HEK293T (cell line): Measurements from ENCODE around the gene ZNF346.

Source experiments
- CTCF ChIA-PET: fragments of 350-600 bp; formaldehyde crosslinking; extraction: SDS; loops from one replicate; lab custom pipeline; 2021; ENCODE audit warnings: antibody characterized with exemption, inconsistent platforms; lab: Yijun Ruan, JAX
- POLR2A ChIA-PET: fragments of 350-600 bp; formaldehyde crosslinking; extraction: SDS; loops from one replicate; lab custom pipeline; 2020; ENCODE audit warnings: antibody characterized with exemption, inconsistent platforms; lab: Yijun Ruan, JAX
- DNase-seq: peaks from one replicate; pipeline ENCODE4 v3.0.0; 2012; ENCODE audit warnings: mixed read lengths; ENCODE audit errors: extremely low spot score
- ARNT ChIP-seq: fragments of 450-650 bp; IDR thresholded peaks from 2 replicates; pipeline ENCODE4 v1.6.1; 2017; ENCODE audit warnings: mild to moderate bottlenecking
- BHLHE40 ChIP-seq: fragments of 450-650 bp; IDR thresholded peaks from 2 replicates; pipeline ENCODE4 v1.6.1; 2016; ENCODE audit warnings: mild to moderate bottlenecking, moderate library complexity, borderline replicate concordance
- CTBP1 ChIP-seq: fragments of 450-650 bp; IDR thresholded peaks from 2 replicates; pipeline ENCODE4 v1.6.1; 2016; ENCODE audit warnings: borderline replicate concordance
- ELF4 ChIP-seq: fragments of 450-650 bp; IDR thresholded peaks from 2 replicates; pipeline ENCODE4 v1.6.1; 2017; ENCODE audit warnings: antibody characterized with exemption
- FOXA1 ChIP-seq: fragments of 450-650 bp; IDR thresholded peaks from 2 replicates; pipeline ENCODE4 v1.6.1; 2016; ENCODE audit warnings: mild to moderate bottlenecking
- FOXK2 ChIP-seq: fragments of 450-650 bp; IDR thresholded peaks from 2 replicates; pipeline ENCODE4 v1.6.1; 2016; ENCODE audit warnings: mild to moderate bottlenecking
- FOXM1 ChIP-seq: fragments of 450-650 bp; IDR thresholded peaks from 2 replicates; pipeline ENCODE4 v1.6.1; 2017; ENCODE audit warnings: mild to moderate bottlenecking, borderline replicate concordance
- HDGF ChIP-seq: fragments of 450-650 bp; IDR thresholded peaks from 2 replicates; pipeline ENCODE4 v1.6.1; 2017; ENCODE audit warnings: antibody characterized with exemption, borderline replicate concordance
- L3MBTL2 ChIP-seq: fragments of 450-650 bp; conservative IDR thresholded peaks from 2 replicates; pipeline ENCODE4 v1.6.1; 2016; ENCODE audit warnings: mild to moderate bottlenecking
- LEF1 ChIP-seq: fragments of 450-650 bp; IDR thresholded peaks from 2 replicates; pipeline ENCODE4 v1.6.1; 2017; ENCODE audit warnings: mild to moderate bottlenecking, borderline replicate concordance
- NFRKB ChIP-seq: fragments of 450-650 bp; IDR thresholded peaks from 2 replicates; pipeline ENCODE4 v1.6.1; 2016; ENCODE audit warnings: mild to moderate bottlenecking, moderate library complexity
- PKNOX1 ChIP-seq: fragments of 450-650 bp; IDR thresholded peaks from 2 replicates; pipeline ENCODE4 v1.6.1; 2016
- SP1 ChIP-seq: fragments of 450-650 bp; IDR thresholded peaks from 2 replicates; pipeline ENCODE4 v1.6.1; 2017
- SUZ12 ChIP-seq: fragments of 450-650 bp; IDR thresholded peaks from 2 replicates; pipeline ENCODE4 v1.6.1; 2016; ENCODE audit warnings: mild to moderate bottlenecking
- TARDBP ChIP-seq: fragments of 450-650 bp; IDR thresholded peaks from 2 replicates; pipeline ENCODE4 v1.6.1; 2016
- ZNF384 ChIP-seq: fragments of 450-650 bp; IDR thresholded peaks from 2 replicates; pipeline ENCODE4 v1.6.1; 2016

The ZNF346 gene

GRCh38 chr5:177080265-177080664 lies 57.8 kb downstream of the ZNF346 start:
- no peak for TF ChIP-seq ZNF384
- no peak for TF ChIP-seq TARDBP
- no peak for TF ChIP-seq FOXA1
- TF ChIP-seq NFRKB, result no peak
- TF ChIP-seq SUZ12, result no peak
- no peak for TF ChIP-seq PKNOX1
- DNase-seq, result no peak
- POLR2A ChIA-PET, result no interaction called here
- CTCF ChIA-PET, result interaction anchor here (1.3 kb wide), 1 partner anchor 9 kb away, joined by 6 read pairs; no protein-coding TSS in a partner anchor

GRCh38 chr5:177081859-177082258 lies 59.4 kb downstream of the ZNF346 start:
- ChIA-PET CTCF (interaction anchor here (7.1 kb wide), 1 partner anchor 10 kb away, joined by 59 read pairs; no protein-coding TSS in a partner anchor), POLR2A (interaction anchor here (1.4 kb wide), 1 partner anchor 10 kb away, joined by 3 read pairs; no protein-coding TSS in a partner anchor)
- no peak for TF ChIP-seq L3MBTL2
- TF ChIP-seq NFRKB, result no peak
- TF ChIP-seq PKNOX1, result no peak
- no peak for TF ChIP-seq BHLHE40
- no peak for TF ChIP-seq FOXK2
- TF ChIP-seq TARDBP, result no peak
- TF ChIP-seq FOXM1, result no peak
- no peak for TF ChIP-seq SUZ12
- no peak for TF ChIP-seq HDGF
- no peak for DNase-seq

GRCh38 chr5:177083357-177083756 lies 60.9 kb downstream of the ZNF346 start:
- ChIA-PET POLR2A (no interaction called here), CTCF (interaction anchor here (1.2 to 7.1 kb wide), 2 partner anchors 11 to 29 kb away, joined by 6 to 59 read pairs; no protein-coding TSS in a partner anchor)
- DNase-seq, result no peak
- TF ChIP-seq LEF1 (no peak), ELF4 (no peak), ZNF384 (no peak), FOXA1 (no peak), HDGF (no peak), PKNOX1 (no peak), FOXM1 (no peak), NFRKB (no peak), CTBP1 (no peak), ARNT (no peak), L3MBTL2 (no peak), SUZ12 (no peak), BHLHE40 (no peak)

- POLR2A ChIA-PET, result no interaction called here
- CTCF ChIA-PET, result interaction anchor here (1.2 to 7.1 kb wide), 2 partner anchors 12 to 28 kb away, joined by 6 to 59 read pairs; no protein-coding TSS in a partner anchor
- DNase-seq, result no peak
- TF ChIP-seq FOXM1 (no peak), ARNT (no peak), NFRKB (no peak), FOXA1 (no peak), TARDBP (no peak), ZNF384 (no peak), CTBP1 (no peak), L3MBTL2 (no peak), ELF4 (no peak)
These were observed 61.7 kb downstream of the ZNF346 start for GRCh38 chr5:177084175-177084574.

- ChIA-PET POLR2A (interaction anchor here (0.5 to 1.3 kb wide), 4 partner anchors 9 to 425 kb away, joined by 3 to 4 read pairs (median 4); no protein-coding TSS in a partner anchor), CTCF (interaction anchor here (1.5 to 7.1 kb wide), 3 partner anchors 14 to 81 kb away, joined by 4 to 59 read pairs (median 8); no protein-coding TSS in a partner anchor)
- no peak for DNase-seq
- TF ChIP-seq L3MBTL2 (no peak), ELF4 (no peak), BHLHE40 (no peak), LEF1 (no peak), CTBP1 (no peak), PKNOX1 (no peak), FOXM1 (no peak), NFRKB (no peak), SP1 (no peak), TARDBP (no peak), SUZ12 (no peak), FOXK2 (no peak), ARNT (no peak)
These were observed 63.6 kb downstream of the ZNF346 start for GRCh38 chr5:177085985-177086653.
